ENCODE results near the gene KATNAL1. TPM values are rescaled to one million over a fixed set of nuclear protein-coding genes. Genes with fewer than 3 reads are reported as not detected.

Gene KATNAL1
- polyA plus RNA-seq = 1 to 10 TPM in 1 of 2 donors, under 1 TPM in 1; 0.92 to 1.3 TPM

DNA sequence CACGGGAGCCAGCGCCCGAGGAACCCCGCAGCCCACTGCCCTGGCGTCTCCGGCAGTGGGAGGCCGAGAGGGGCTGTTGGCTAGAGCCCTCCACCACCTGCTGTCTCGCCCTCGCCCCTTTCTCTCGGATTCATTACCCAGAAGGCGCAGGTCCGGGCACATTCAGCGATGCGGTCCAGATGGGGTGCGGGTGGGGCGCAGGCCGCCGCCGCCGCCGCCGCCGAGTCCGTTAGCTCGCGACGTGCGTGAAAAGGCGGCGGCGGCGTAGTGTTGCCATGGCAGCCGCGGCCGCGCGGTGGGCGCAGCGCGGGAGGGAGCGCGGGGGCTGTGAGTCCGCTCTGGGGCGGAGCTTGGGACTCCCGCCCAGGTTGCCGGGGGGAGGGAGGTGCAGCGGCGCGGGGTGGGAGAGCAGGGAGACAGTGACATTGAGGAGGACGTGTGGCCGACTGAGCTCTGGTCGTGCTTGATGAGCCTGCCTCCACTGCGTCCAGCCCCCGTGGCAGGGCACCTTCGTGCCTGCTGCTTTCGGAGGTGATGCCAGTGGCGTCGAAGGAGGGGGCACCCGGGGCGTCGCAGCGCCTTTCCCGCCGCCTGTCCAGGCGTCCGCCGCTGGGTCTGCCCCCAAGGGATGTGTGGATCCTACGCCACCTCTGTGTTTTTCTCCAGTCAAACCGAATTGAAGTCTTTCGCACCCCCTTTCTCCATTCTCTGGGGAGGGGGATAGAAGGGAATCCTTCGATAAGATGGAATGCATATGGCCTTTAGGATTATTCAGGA, at the start of gene KATNAL1:
TSS of gene KATNAL1 (minus strand) at position 358 of the 777 bp plus-strand sequence. CDS start 23,774 bp downstream, outside the sequence.
- H3K4me3 ChIP-seq (ENCODE audit: low read depth in 1 of 2, low read length in 2 of 2) = peak within 1 kb of the TSS; percentile 88 to 95
- no peaks in the 10 kb centered on the region for H3K9me3 ChIP-seq (ENCODE audit: control insufficient read depth in 2 of 2, insufficient read depth in 1 of 2, low read depth in 1 of 2, low read length in 1 of 2)
- peak within 1 kb of the TSS; percentile 82 to 94 for H3K27ac ChIP-seq (ENCODE audit: low read depth in 2 of 2, low read length in 1 of 2)
- H3K4me1 ChIP-seq (ENCODE audit: control insufficient read depth in 2 of 2, insufficient read depth in 2 of 2, low read length in 1 of 2) = no peaks in the 10 kb centered on the region
- H3K27me3 ChIP-seq (ENCODE audit: control insufficient read depth in 1 of 2, insufficient read depth in 2 of 2, low read length in 2 of 2) = no peaks in the 10 kb centered on the region
- 1% methylated on average over 67 to 71 of the region's 71 CpGs for WGBS, 2 donors
- no peaks in the 10 kb centered on the region for H3K36me3 ChIP-seq (ENCODE audit: control insufficient read depth in 2 of 2, insufficient read depth in 2 of 2, low read length in 1 of 2)

DNA sequence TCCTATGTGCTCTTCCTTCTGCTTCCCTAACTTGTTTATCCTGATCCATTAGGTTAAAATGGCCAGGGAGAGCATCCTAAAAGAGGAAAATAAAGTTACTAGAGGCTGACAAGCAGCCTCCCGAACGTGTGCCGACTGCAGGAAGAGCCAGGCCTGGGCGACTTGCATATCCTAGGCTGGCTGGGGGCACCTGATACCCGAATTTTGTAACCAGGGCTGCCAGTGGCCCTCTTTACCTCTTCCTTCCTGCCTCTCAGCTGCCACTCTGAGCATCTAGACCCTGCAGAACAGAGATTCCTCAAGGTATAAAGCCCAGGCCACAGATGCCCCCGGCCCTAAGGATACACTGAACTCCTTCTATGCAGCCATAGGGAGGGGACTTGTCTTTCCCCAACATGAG, 48.5 kb upstream of the KATNAL1 start:
- no peaks in the 10 kb centered on the region for H3K36me3 ChIP-seq (ENCODE audit: control insufficient read depth in 2 of 2, insufficient read depth in 2 of 2, low read length in 1 of 2)
- WGBS, 2 donors = 79 to 82% methylated on average over 6 of the region's 6 CpGs
- H3K27me3 ChIP-seq (ENCODE audit: control insufficient read depth in 1 of 2, insufficient read depth in 2 of 2, low read length in 2 of 2) = no peaks in the 10 kb centered on the region

GRCh38 chr13:30355384-30355699, 48.0 kb upstream of the KATNAL1 start:
- 68 to 72% methylated on average over 7 of the region's 7 CpGs for WGBS, 2 donors
- H3K4me1 ChIP-seq (ENCODE audit: control insufficient read depth in 2 of 2, insufficient read depth in 2 of 2, low read length in 1 of 2) = peaks cover 0 to 2% of the 10 kb centered on the region in 2 donors

More for the DNA sequence above, 48.5 kb upstream of the KATNAL1 start:
- Histone ChIP-seq H3K9me3 (ENCODE audit: control insufficient read depth in 2 of 2, insufficient read depth in 1 of 2, low read depth in 1 of 2, low read length in 1 of 2) (peaks cover 0 to 2% of the 10 kb centered on the region in 2 donors), H3K27ac (ENCODE audit: low read depth in 2 of 2, low read length in 1 of 2) (no peak overlapping the region), H3K4me1 (ENCODE audit: control insufficient read depth in 2 of 2, insufficient read depth in 2 of 2, low read length in 1 of 2) (peaks cover 0 to 2% of the 10 kb centered on the region in 2 donors), H3K4me3 (ENCODE audit: low read depth in 1 of 2, low read length in 2 of 2) (no peak overlapping the region)

GRCh38 chr13:30354493-30355383, 47.4 kb upstream of the KATNAL1 start:
- 82 to 84% methylated on average over 17 of the region's 17 CpGs for WGBS, 2 donors
- H3K27ac ChIP-seq (ENCODE audit: low read depth in 2 of 2, low read length in 1 of 2) = no peak overlapping the region
- no peaks in the 10 kb centered on the region for H3K36me3 ChIP-seq (ENCODE audit: control insufficient read depth in 2 of 2, insufficient read depth in 2 of 2, low read length in 1 of 2)
- peaks cover 0 to 2% of the 10 kb centered on the region in 2 donors for H3K4me1 ChIP-seq (ENCODE audit: control insufficient read depth in 2 of 2, insufficient read depth in 2 of 2, low read length in 1 of 2)
- H3K9me3 ChIP-seq (ENCODE audit: control insufficient read depth in 2 of 2, insufficient read depth in 1 of 2, low read depth in 1 of 2, low read length in 1 of 2) = peaks cover 0 to 2% of the 10 kb centered on the region in 2 donors
- H3K27me3 ChIP-seq (ENCODE audit: control insufficient read depth in 1 of 2, insufficient read depth in 2 of 2, low read length in 2 of 2) = no peaks in the 10 kb centered on the region
- no peak overlapping the region for H3K4me3 ChIP-seq (ENCODE audit: low read depth in 1 of 2, low read length in 2 of 2)

More at GRCh38 chr13:30355384-30355699, 48.0 kb upstream of the KATNAL1 start:
- Histone ChIP-seq H3K27me3 (ENCODE audit: control insufficient read depth in 1 of 2, insufficient read depth in 2 of 2, low read length in 2 of 2) (no peaks in the 10 kb centered on the region), H3K4me3 (ENCODE audit: low read depth in 1 of 2, low read length in 2 of 2) (no peak overlapping the region), H3K36me3 (ENCODE audit: control insufficient read depth in 2 of 2, insufficient read depth in 2 of 2, low read length in 1 of 2) (no peaks in the 10 kb centered on the region), H3K9me3 (ENCODE audit: control insufficient read depth in 2 of 2, insufficient read depth in 1 of 2, low read depth in 1 of 2, low read length in 1 of 2) (peaks cover 0 to 2% of the 10 kb centered on the region in 2 donors), H3K27ac (ENCODE audit: low read depth in 2 of 2, low read length in 1 of 2) (no peak overlapping the region)

DNA sequence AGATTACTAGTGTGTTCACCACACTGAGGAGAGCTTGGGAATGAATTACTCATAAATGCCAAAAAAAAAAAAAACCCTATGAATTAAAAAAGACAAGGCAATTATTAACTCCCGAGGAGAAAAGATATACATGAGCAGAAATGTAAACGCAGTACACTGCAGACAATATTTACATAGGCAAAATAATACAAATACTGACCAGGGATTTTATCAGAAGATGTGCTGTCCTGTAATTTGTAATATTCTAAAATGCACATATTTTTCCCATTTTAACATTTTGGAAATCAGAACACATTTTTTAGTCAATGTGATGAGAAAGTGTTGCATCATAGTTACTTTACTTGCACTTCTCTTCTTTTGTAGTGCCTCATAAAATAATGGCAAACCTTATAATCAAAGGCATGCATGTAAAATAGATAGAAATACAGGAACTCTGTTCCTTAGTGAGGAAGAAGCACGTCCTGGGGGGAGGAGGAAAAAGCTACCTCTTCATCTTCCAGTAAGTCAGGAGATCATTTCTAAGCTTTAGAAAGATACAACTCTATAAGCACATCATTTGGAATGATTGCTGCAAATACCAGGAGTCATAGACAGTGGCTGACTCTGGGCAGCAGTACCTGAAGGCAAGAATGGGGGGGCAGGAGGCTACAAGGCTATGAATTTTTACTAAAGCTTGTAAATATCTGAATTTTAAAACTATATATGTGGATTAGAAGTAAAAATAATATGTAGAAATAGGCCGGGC, 46.3 kb upstream of the KATNAL1 start:
- Histone ChIP-seq H3K36me3 (ENCODE audit: control insufficient read depth in 2 of 2, insufficient read depth in 2 of 2, low read length in 1 of 2) (no peaks in the 10 kb centered on the region), H3K4me3 (ENCODE audit: low read depth in 1 of 2, low read length in 2 of 2) (no peak overlapping the region), H3K4me1 (ENCODE audit: control insufficient read depth in 2 of 2, insufficient read depth in 2 of 2, low read length in 1 of 2) (no peaks in the 10 kb centered on the region), H3K27me3 (ENCODE audit: control insufficient read depth in 1 of 2, insufficient read depth in 2 of 2, low read length in 2 of 2) (no peaks in the 10 kb centered on the region), H3K27ac (ENCODE audit: low read depth in 2 of 2, low read length in 1 of 2) (no peak overlapping the region), H3K9me3 (ENCODE audit: control insufficient read depth in 2 of 2, insufficient read depth in 1 of 2, low read depth in 1 of 2, low read length in 1 of 2) (peaks cover 0 to 2% of the 10 kb centered on the region in 2 donors)
- 80 to 88% methylated on average over 4 of the region's 4 CpGs for WGBS, 2 donors

GRCh38 chr13:30353060-30353459, 45.7 kb upstream of the KATNAL1 start:
- 94 to 95% methylated on average over 4 of the region's 4 CpGs for WGBS, 2 donors
- Histone ChIP-seq H3K36me3 (ENCODE audit: control insufficient read depth in 2 of 2, insufficient read depth in 2 of 2, low read length in 1 of 2) (no peaks in the 10 kb centered on the region), H3K4me3 (ENCODE audit: low read depth in 1 of 2, low read length in 2 of 2) (no peak overlapping the region), H3K27me3 (ENCODE audit: control insufficient read depth in 1 of 2, insufficient read depth in 2 of 2, low read length in 2 of 2) (no peaks in the 10 kb centered on the region), H3K4me1 (ENCODE audit: control insufficient read depth in 2 of 2, insufficient read depth in 2 of 2, low read length in 1 of 2) (no peaks in the 10 kb centered on the region), H3K27ac (ENCODE audit: low read depth in 2 of 2, low read length in 1 of 2) (no peak overlapping the region), H3K9me3 (ENCODE audit: control insufficient read depth in 2 of 2, insufficient read depth in 1 of 2, low read depth in 1 of 2, low read length in 1 of 2) (peaks cover 0 to 2% of the 10 kb centered on the region in 2 donors)

GRCh38 chr13:30352121-30352520, 44.8 kb upstream of the KATNAL1 start:
- Histone ChIP-seq H3K4me3 (ENCODE audit: low read depth in 1 of 2, low read length in 2 of 2) (no peak overlapping the region), H3K9me3 (ENCODE audit: control insufficient read depth in 2 of 2, insufficient read depth in 1 of 2, low read depth in 1 of 2, low read length in 1 of 2) (peaks cover 0 to 2% of the 10 kb centered on the region in 2 donors), H3K36me3 (ENCODE audit: control insufficient read depth in 2 of 2, insufficient read depth in 2 of 2, low read length in 1 of 2) (no peaks in the 10 kb centered on the region), H3K27ac (ENCODE audit: low read depth in 2 of 2, low read length in 1 of 2) (no peak overlapping the region), H3K27me3 (ENCODE audit: control insufficient read depth in 1 of 2, insufficient read depth in 2 of 2, low read length in 2 of 2) (no peaks in the 10 kb centered on the region), H3K4me1 (ENCODE audit: control insufficient read depth in 2 of 2, insufficient read depth in 2 of 2, low read length in 1 of 2) (no peaks in the 10 kb centered on the region)
- 93 to 97% methylated on average over 2 of the region's 2 CpGs for WGBS, 2 donors

DNA sequence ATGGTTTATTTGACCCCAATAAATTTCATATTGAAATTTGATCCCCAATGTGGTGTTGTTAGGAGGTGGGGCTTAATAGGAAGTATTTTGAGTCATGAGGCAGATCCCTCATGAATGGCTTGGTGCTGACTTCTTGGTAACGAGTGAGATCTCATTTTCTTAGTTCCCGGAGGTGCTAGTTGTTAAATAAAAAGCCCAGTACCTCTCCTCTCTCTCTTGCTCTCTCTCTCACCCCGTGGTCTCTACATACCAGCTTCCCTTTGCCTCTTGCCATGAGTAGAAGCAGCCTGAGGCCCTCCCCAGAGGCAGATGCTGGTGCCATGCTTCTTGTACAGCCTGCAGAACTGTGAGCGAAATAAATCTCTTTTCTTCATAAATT, 39.4 kb upstream of the KATNAL1 start:
- 75 to 78% methylated on average over 4 of the region's 4 CpGs for WGBS, 2 donors
- Histone ChIP-seq H3K4me1 (ENCODE audit: control insufficient read depth in 2 of 2, insufficient read depth in 2 of 2, low read length in 1 of 2) (no peaks in the 10 kb centered on the region), H3K36me3 (ENCODE audit: control insufficient read depth in 2 of 2, insufficient read depth in 2 of 2, low read length in 1 of 2) (no peaks in the 10 kb centered on the region), H3K27ac (ENCODE audit: low read depth in 2 of 2, low read length in 1 of 2) (peak overlapping the region; percentile 61 to 74), H3K9me3 (ENCODE audit: control insufficient read depth in 2 of 2, insufficient read depth in 1 of 2, low read depth in 1 of 2, low read length in 1 of 2) (peaks cover 0 to 2% of the 10 kb centered on the region in 2 donors), H3K4me3 (ENCODE audit: low read depth in 1 of 2, low read length in 2 of 2) (no peak overlapping the region), H3K27me3 (ENCODE audit: control insufficient read depth in 1 of 2, insufficient read depth in 2 of 2, low read length in 2 of 2) (no peaks in the 10 kb centered on the region)

GRCh38 chr13:30346153-30346788, 38.9 kb upstream of the KATNAL1 start:
- Histone ChIP-seq H3K27me3 (ENCODE audit: control insufficient read depth in 1 of 2, insufficient read depth in 2 of 2, low read length in 2 of 2) (no peaks in the 10 kb centered on the region), H3K4me3 (ENCODE audit: low read depth in 1 of 2, low read length in 2 of 2) (no peak overlapping the region), H3K36me3 (ENCODE audit: control insufficient read depth in 2 of 2, insufficient read depth in 2 of 2, low read length in 1 of 2) (no peaks in the 10 kb centered on the region), H3K27ac (ENCODE audit: low read depth in 2 of 2, low read length in 1 of 2) (peak overlapping the region in 1 of 2 donors; percentile 60), H3K4me1 (ENCODE audit: control insufficient read depth in 2 of 2, insufficient read depth in 2 of 2, low read length in 1 of 2) (no peaks in the 10 kb centered on the region), H3K9me3 (ENCODE audit: control insufficient read depth in 2 of 2, insufficient read depth in 1 of 2, low read depth in 1 of 2, low read length in 1 of 2) (peaks cover 0 to 2% of the 10 kb centered on the region in 2 donors)
- 70 to 76% methylated on average over 5 of the region's 5 CpGs for WGBS, 2 donors

Data from esophagus (tissue), 2 donors.